Liver (tissue), 9 donors: ENCODE results near the gene JAG2. TPM values are rescaled to one million over a fixed set of nuclear protein-coding genes. Genes with fewer than 3 reads are reported as not detected.

ENCODE experiments used
- DNase-seq: peaks from one replicate; pipeline ENCODE4 v3.0.0-alpha.2; 2017; ENCODE audit warnings: low spot score
- H3K27ac ChIP-seq, 2 donors: one replicate each; pipeline ENCODE4 v1.7.0; 2013; ENCODE audit warnings: inconsistent platforms in 2 of 2, low read length in 2 of 2, control low read depth in 1 of 2, low read depth in 1 of 2, mild to moderate bottlenecking in 1 of 2
- H3K27me3 ChIP-seq, 4 donors: one replicate each; pipeline versions ENCODE4 v1.6.1 to v1.7.0; 2013; ENCODE audit warnings: low read length in 3 of 4, inconsistent platforms in 1 of 4, mild to moderate bottlenecking in 1 of 4, moderate library complexity in 1 of 4; ENCODE audit not compliant: control insufficient read depth in 4 of 4, insufficient read depth in 4 of 4
- H3K36me3 ChIP-seq, 4 donors: one replicate each; pipeline versions ENCODE4 v1.6.1 to v1.7.0; 2013; ENCODE audit warnings: low read length in 3 of 4, mild to moderate bottlenecking in 3 of 4, low read depth in 1 of 4, moderate library complexity in 1 of 4; ENCODE audit not compliant: control insufficient read depth in 4 of 4, insufficient read depth in 3 of 4
- H3K4me1 ChIP-seq, 4 donors: one replicate each; pipeline versions ENCODE4 v1.6.1 to v1.7.0; 2013; ENCODE audit warnings: low read length in 3 of 4, mild to moderate bottlenecking in 3 of 4, moderate library complexity in 1 of 4; ENCODE audit not compliant: control insufficient read depth in 4 of 4, insufficient read depth in 4 of 4
- H3K4me3 ChIP-seq, 3 donors: one replicate each; pipeline versions ENCODE4 v1.6.1 to v1.7.0; 2013; ENCODE audit warnings: low read length in 3 of 3, control low read depth in 1 of 3, low read depth in 1 of 3, mild to moderate bottlenecking in 1 of 3
- H3K9ac ChIP-seq, 2 donors: one replicate each; pipeline ENCODE4 v1.7.0; 2013; ENCODE audit warnings: low read length in 2 of 2, mild to moderate bottlenecking in 2 of 2, moderate library complexity in 2 of 2, control low read depth in 1 of 2, low read depth in 1 of 2
- H3K9me3 ChIP-seq, 4 donors: one replicate each; pipeline versions ENCODE4 v1.6.1 to v1.7.0; 2013; ENCODE audit warnings: low read length in 3 of 4; ENCODE audit not compliant: control insufficient read depth in 4 of 4
- ATF3 ChIP-seq: IDR thresholded peaks from 2 replicates; pipeline ENCODE4 v1.6.1; 2016; ENCODE audit warnings: antibody characterized with exemption
- CTCF ChIP-seq: fragments of 150-350 bp; IDR thresholded peaks from 2 replicates; pipeline ENCODE4 v1.5.1; 2017; ENCODE audit warnings: improper control_type of control experiment, low read depth, low read length; ENCODE audit not compliant: missing input control
- EGR1 ChIP-seq, 2 donors: IDR thresholded peaks; 2 replicates each; pipeline ENCODE4 v1.6.1; 2016 to 2018; ENCODE audit warnings: antibody characterized with exemption in 2 of 2, low read depth in 2 of 2
- FOXA1 ChIP-seq: IDR thresholded peaks from 2 replicates; pipeline ENCODE4 v1.6.1; 2016; ENCODE audit warnings: antibody characterized with exemption
- FOXA2 ChIP-seq: IDR thresholded peaks from 2 replicates; pipeline ENCODE4 v1.6.1; 2016; ENCODE audit warnings: antibody characterized with exemption
- GABPA ChIP-seq, 2 donors: IDR thresholded peaks in 1 of 2; conservative IDR thresholded peaks in 1 of 2; 2 replicates each; pipeline ENCODE4 v1.6.1; 2016; ENCODE audit warnings: antibody characterized with exemption in 2 of 2, mild to moderate bottlenecking in 1 of 2, moderate library complexity in 1 of 2
- HNF4G ChIP-seq: IDR thresholded peaks from 2 replicates; pipeline ENCODE4 v1.6.1; 2016; ENCODE audit warnings: antibody characterized with exemption
- JUND ChIP-seq, 2 donors: IDR thresholded peaks; 2 replicates each; pipeline ENCODE4 v1.6.1; 2016; ENCODE audit warnings: antibody characterized with exemption in 2 of 2
- MAX ChIP-seq: IDR thresholded peaks from 2 replicates; pipeline ENCODE4 v1.6.1; 2016; ENCODE audit warnings: antibody characterized with exemption
- RAD21 ChIP-seq, 2 donors: IDR thresholded peaks; 2 replicates each; pipeline ENCODE4 v1.6.1; 2016; ENCODE audit warnings: antibody characterized with exemption in 2 of 2, mild to moderate bottlenecking in 2 of 2
- REST ChIP-seq: IDR thresholded peaks from 2 replicates; pipeline ENCODE4 v1.6.1; 2016; ENCODE audit warnings: antibody characterized with exemption, mild to moderate bottlenecking
- RXRA ChIP-seq, 2 donors: IDR thresholded peaks; 2 replicates each; pipeline ENCODE4 v1.6.1; 2017 to 2018; ENCODE audit warnings: antibody characterized with exemption in 2 of 2, mild to moderate bottlenecking in 1 of 2
- TAF1 ChIP-seq: conservative IDR thresholded peaks from 2 replicates; pipeline ENCODE4 v1.6.1; 2016; ENCODE audit warnings: antibody characterized with exemption, mild to moderate bottlenecking
- YY1 ChIP-seq: IDR thresholded peaks from 2 replicates; pipeline ENCODE4 v1.6.1; 2016; ENCODE audit warnings: antibody characterized with exemption, mild to moderate bottlenecking
- WGBS: extraction: QIAGEN DNeasy Blood & Tissue Kit; methylation state at CpG from one replicate; pipeline ENCODE4 v1.1.7; 2013; 5-methylcytosine and 5-hydroxymethylcytosine counted together
- polyA plus RNA-seq, 2 donors: library from polyadenylated mRNA; stranded (reverse) in 1 of 2; unstranded in 1 of 2; fragments of 200-250 nt in 1 of 2; fragments of >200 nt in 1 of 2; fragmentation: Nextera tagmentation in 1 of 2; extraction: Ambion mirVana in 1 of 2; gene quantifications; one replicate each; pipeline versions ENCODE4 v1.2.1 to v1.2.3, GENCODE V29; 2013 to 2015
- total RNA-seq, 2 donors: library from RNA; depleted of rRNA; stranded (reverse); fragments of >200 nt; gene quantifications; one replicate each; pipeline ENCODE4 v1.2.3, GENCODE V29; 2014
- TF ChIP-seq, protein P1 (sequence below): IDR thresholded peaks from 2 replicates; pipeline ENCODE4 v1.6.1; 2016; ENCODE audit warnings: antibody characterized with exemption
- donor health status: healthy.
- donor health status: healthy.
- donor health status: healthy.
- donor health status: healthy.
- donor health status: healthy.

The JAG2 gene
- total and polyA plus RNA-seq, 4 donors = 0.24 to 1.0 (median 0.54) TPM

DNA sequence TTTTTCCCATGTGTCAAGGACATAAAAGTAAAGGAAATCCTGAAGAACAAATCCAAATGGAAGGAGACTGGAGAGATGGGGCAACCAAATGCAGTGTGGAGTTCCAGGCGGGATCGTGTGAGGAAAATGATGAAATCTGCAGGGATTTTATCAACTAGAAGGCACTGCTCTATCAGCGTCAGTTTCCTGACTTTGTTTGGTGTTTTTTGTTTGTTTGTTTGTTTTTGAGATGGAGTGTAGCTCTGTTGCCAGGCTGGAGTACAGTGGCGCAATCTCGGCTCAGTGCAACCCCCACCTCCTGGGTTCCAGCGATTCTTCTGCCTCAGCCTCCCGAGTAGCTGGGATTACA, 60.1 kb downstream of the JAG2 start:
- Histone ChIP-seq H3K27ac (no peak overlapping the region), H3K36me3 (no peaks in the 10 kb centered on the region), H3K4me1 (no peaks in the 10 kb centered on the region), H3K4me3 (no peak overlapping the region), H3K27me3 (peaks cover 0 to 6% (median 0%) of the 10 kb centered on the region in 4 donors), H3K9me3 (no peaks in the 10 kb centered on the region), H3K9ac (no peak overlapping the region)
- no peak for DNase-seq
- no peak for TF ChIP-seq REST
- TF ChIP-seq HNF4G = no peak
- TF ChIP-seq YY1 = no peak
- no peak for TF ChIP-seq FOXA2
- no peak for TF ChIP-seq ATF3
- no peak for TF ChIP-seq RAD21 (IDR thresholded peaks at IDR 0.05)
- TF ChIP-seq, protein P1, sequence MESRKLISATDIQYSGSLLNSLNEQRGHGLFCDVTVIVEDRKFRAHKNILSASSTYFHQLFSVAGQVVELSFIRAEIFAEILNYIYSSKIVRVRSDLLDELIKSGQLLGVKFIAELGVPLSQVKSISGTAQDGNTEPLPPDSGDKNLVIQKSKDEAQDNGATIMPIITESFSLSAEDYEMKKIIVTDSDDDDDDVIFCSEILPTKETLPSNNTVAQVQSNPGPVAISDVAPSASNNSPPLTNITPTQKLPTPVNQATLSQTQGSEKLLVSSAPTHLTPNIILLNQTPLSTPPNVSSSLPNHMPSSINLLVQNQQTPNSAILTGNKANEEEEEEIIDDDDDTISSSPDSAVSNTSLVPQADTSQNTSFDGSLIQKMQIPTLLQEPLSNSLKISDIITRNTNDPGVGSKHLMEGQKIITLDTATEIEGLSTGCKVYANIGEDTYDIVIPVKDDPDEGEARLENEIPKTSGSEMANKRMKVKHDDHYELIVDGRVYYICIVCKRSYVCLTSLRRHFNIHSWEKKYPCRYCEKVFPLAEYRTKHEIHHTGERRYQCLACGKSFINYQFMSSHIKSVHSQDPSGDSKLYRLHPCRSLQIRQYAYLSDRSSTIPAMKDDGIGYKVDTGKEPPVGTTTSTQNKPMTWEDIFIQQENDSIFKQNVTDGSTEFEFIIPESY = no peak
- TF ChIP-seq FOXA1 = no peak
- no peak for TF ChIP-seq MAX
- no peak for TF ChIP-seq GABPA (IDR thresholded peaks at IDR 0.05 in 1 of 2, conservative IDR thresholded peaks at IDR 0.05 in 1 of 2)
- TF ChIP-seq RXRA (IDR thresholded peaks at IDR 0.05) = no peak
- no peak for TF ChIP-seq CTCF
- no peak for TF ChIP-seq TAF1
- no peak for TF ChIP-seq EGR1 (IDR thresholded peaks at IDR 0.05; ENCODE audit: low read depth in 2 of 2)
- no peak for TF ChIP-seq JUND (IDR thresholded peaks at IDR 0.05)
- WGBS = 73% methylated on average over 7 of the region's 7 CpGs
